ENCODE measurements around the gene FAM227B. TPM values are rescaled to one million over a fixed set of nuclear protein-coding genes. Genes with fewer than 3 reads are reported as not detected.
A peak's percentile ranks its signal among the peaks of the same experiment; 100 is the strongest.

The FAM227B gene
- total and polyA plus RNA-seq, 2 donors (not counting 1 experiment from before 2014, with no cell fraction given) = 2.7 to 9.7 TPM

DNA sequence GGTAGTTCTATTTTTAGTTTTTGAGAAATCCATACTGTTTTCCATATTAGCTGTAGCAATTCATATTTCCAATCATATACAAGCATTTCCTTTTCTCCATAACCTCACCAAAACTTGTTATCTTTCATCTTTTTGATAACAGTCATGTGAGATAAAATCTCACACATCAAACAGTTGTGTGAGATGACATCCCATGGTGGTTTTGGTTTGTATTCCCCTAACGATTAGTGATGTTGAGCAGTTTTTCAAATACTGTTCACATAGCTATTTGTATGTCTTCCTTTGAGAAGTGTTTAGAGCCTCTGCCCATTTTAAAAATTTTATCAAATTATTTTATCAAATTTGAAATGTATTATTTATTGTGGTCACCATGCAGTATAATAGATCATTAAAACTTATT, 50.4 kb downstream of the FAM227B start:
- Histone ChIP-seq H3K4me1 (ENCODE audit: control insufficient read depth, extremely low read depth, insufficient read depth, low read length) (no peaks in the 10 kb centered on the region), H3K36me3 (ENCODE audit: control insufficient read depth, insufficient read depth, low read length) (no peaks in the 10 kb centered on the region)
- DNase-seq (ENCODE audit: low read depth in 2 of 2) = no peak

DNA sequence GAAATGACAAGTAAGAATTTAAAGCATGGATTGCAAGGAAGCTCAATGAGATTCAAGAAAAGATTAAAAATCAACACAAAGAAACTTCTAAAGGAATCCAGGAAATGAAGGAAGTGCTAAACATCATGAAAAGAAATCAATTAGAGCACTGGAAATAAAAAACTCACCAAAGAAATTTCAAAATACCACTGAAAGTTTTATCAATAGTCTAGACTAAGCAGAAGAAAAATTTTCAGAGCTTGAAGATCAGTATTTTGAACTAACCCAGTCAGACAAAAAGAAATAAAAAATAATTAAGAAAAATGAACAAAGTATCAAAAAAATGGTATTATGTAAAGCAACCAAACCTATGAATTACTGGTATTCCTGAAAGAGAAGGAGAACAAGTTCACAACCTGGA, 60.6 kb downstream of the FAM227B start:
- no peak overlapping the region for H3K27ac ChIP-seq (ENCODE audit: insufficient read depth, low read length)
- no peak for TF ChIP-seq EZH2 (IDR thresholded peaks at IDR 0.05; ENCODE audit: low read length, missing control alignments)
- TF ChIP-seq, protein P1, sequence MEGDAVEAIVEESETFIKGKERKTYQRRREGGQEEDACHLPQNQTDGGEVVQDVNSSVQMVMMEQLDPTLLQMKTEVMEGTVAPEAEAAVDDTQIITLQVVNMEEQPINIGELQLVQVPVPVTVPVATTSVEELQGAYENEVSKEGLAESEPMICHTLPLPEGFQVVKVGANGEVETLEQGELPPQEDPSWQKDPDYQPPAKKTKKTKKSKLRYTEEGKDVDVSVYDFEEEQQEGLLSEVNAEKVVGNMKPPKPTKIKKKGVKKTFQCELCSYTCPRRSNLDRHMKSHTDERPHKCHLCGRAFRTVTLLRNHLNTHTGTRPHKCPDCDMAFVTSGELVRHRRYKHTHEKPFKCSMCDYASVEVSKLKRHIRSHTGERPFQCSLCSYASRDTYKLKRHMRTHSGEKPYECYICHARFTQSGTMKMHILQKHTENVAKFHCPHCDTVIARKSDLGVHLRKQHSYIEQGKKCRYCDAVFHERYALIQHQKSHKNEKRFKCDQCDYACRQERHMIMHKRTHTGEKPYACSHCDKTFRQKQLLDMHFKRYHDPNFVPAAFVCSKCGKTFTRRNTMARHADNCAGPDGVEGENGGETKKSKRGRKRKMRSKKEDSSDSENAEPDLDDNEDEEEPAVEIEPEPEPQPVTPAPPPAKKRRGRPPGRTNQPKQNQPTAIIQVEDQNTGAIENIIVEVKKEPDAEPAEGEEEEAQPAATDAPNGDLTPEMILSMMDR (conservative IDR thresholded peaks at IDR 0.05 in 1 of 2, IDR thresholded peaks at IDR 0.05 in 1 of 2; ENCODE audit: low read depth in 1 of 2, low read length in 2 of 2) = no peak

More for the DNA sequence above, 50.4 kb downstream of the FAM227B start:
- H4K20me1 ChIP-seq (ENCODE audit: control insufficient read depth, extremely low read depth, insufficient read depth, low read length) = no peaks in the 10 kb centered on the region
- H3K4me2 ChIP-seq (ENCODE audit: extremely low read depth, insufficient read depth, low read length) = no peak overlapping the region
- no peak overlapping the region for H2AFZ ChIP-seq (ENCODE audit: low read length)
- no peaks in the 10 kb centered on the region for H3K79me2 ChIP-seq (ENCODE audit: control insufficient read depth, insufficient read depth, low read length)
- no peaks in the 10 kb centered on the region for H3K27me3 ChIP-seq (ENCODE audit: control insufficient read depth, insufficient read depth, low read length)
- no peaks in the 10 kb centered on the region for H3K9me3 ChIP-seq (ENCODE audit: control insufficient read depth, insufficient read depth, low read depth, low read length)
- no peak overlapping the region for H3K27ac ChIP-seq (ENCODE audit: insufficient read depth, low read length)
- no peak overlapping the region for H3K4me3 ChIP-seq (replicated peaks in 1 of 4; ENCODE audit: control extremely low read depth in 1 of 4, insufficient read depth in 1 of 4, low read depth in 3 of 4, low read length in 4 of 4)
- no peak overlapping the region for H3K9ac ChIP-seq (ENCODE audit: insufficient read depth, low read length)
- TF ChIP-seq, protein P1 (conservative IDR thresholded peaks at IDR 0.05 in 1 of 2, IDR thresholded peaks at IDR 0.05 in 1 of 2; ENCODE audit: low read depth in 1 of 2, low read length in 2 of 2) = no peak
- TF ChIP-seq EZH2 (IDR thresholded peaks at IDR 0.05; ENCODE audit: low read length, missing control alignments) = no peak

DNA sequence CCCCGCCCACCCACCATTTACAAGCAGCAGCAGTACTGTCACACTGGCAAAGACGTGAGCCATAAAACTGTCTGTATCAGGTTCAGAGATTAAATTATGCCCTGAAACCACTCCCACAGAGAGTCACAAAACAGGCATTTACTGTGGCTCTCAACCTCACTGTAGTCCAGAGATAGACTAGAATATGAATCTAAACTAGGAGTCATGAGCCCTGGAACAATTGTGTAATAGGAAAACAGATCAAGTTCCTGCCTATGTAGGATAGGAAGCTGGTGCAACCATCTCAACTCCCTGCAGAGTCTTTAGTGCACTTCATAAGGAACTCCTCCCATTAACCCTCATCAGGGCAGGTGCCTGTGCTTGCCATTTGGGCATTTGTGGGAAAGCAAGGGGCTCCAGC, 61.7 kb downstream of the FAM227B start:
- TF ChIP-seq, protein P1 (conservative IDR thresholded peaks at IDR 0.05 in 1 of 2, IDR thresholded peaks at IDR 0.05 in 1 of 2; ENCODE audit: low read depth in 1 of 2, low read length in 2 of 2) = no peak
- TF ChIP-seq EZH2 (IDR thresholded peaks at IDR 0.05; ENCODE audit: low read length, missing control alignments) = no peak
- H3K4me3 ChIP-seq (replicated peaks in 1 of 4; ENCODE audit: control extremely low read depth in 1 of 4, insufficient read depth in 1 of 4, low read depth in 3 of 4, low read length in 4 of 4) = no peak overlapping the region
- DNase-seq (ENCODE audit: low read depth in 2 of 2) = peak in 1 of 2 donors; percentile 21
- no peak overlapping the region for H2AFZ ChIP-seq (ENCODE audit: low read length)
- no peaks in the 10 kb centered on the region for H4K20me1 ChIP-seq (ENCODE audit: control insufficient read depth, extremely low read depth, insufficient read depth, low read length)
- H3K9me3 ChIP-seq (ENCODE audit: control insufficient read depth, insufficient read depth, low read depth, low read length) = no peaks in the 10 kb centered on the region
- H3K36me3 ChIP-seq (ENCODE audit: control insufficient read depth, insufficient read depth, low read length) = no peaks in the 10 kb centered on the region
- H3K4me1 ChIP-seq (ENCODE audit: control insufficient read depth, extremely low read depth, insufficient read depth, low read length) = no peaks in the 10 kb centered on the region
- H3K27ac ChIP-seq (ENCODE audit: insufficient read depth, low read length) = no peak overlapping the region
- no peak overlapping the region for H3K4me2 ChIP-seq (ENCODE audit: extremely low read depth, insufficient read depth, low read length)
- no peaks in the 10 kb centered on the region for H3K27me3 ChIP-seq (ENCODE audit: control insufficient read depth, insufficient read depth, low read length)
- no peaks in the 10 kb centered on the region for H3K79me2 ChIP-seq (ENCODE audit: control insufficient read depth, insufficient read depth, low read length)
- no peak overlapping the region for H3K9ac ChIP-seq (ENCODE audit: insufficient read depth, low read length)

More for the DNA sequence above, 60.6 kb downstream of the FAM227B start:
- H3K9me3 ChIP-seq (ENCODE audit: control insufficient read depth, insufficient read depth, low read depth, low read length) = no peaks in the 10 kb centered on the region
- no peaks in the 10 kb centered on the region for H3K27me3 ChIP-seq (ENCODE audit: control insufficient read depth, insufficient read depth, low read length)
- H3K4me3 ChIP-seq (replicated peaks in 1 of 4; ENCODE audit: control extremely low read depth in 1 of 4, insufficient read depth in 1 of 4, low read depth in 3 of 4, low read length in 4 of 4) = no peak overlapping the region
- H3K4me2 ChIP-seq (ENCODE audit: extremely low read depth, insufficient read depth, low read length) = no peak overlapping the region
- H3K36me3 ChIP-seq (ENCODE audit: control insufficient read depth, insufficient read depth, low read length) = no peaks in the 10 kb centered on the region
- H3K4me1 ChIP-seq (ENCODE audit: control insufficient read depth, extremely low read depth, insufficient read depth, low read length) = no peaks in the 10 kb centered on the region
- no peaks in the 10 kb centered on the region for H4K20me1 ChIP-seq (ENCODE audit: control insufficient read depth, extremely low read depth, insufficient read depth, low read length)
- DNase-seq (ENCODE audit: low read depth in 2 of 2) = no peak
- no peaks in the 10 kb centered on the region for H3K79me2 ChIP-seq (ENCODE audit: control insufficient read depth, insufficient read depth, low read length)
- H2AFZ ChIP-seq (ENCODE audit: low read length) = no peak overlapping the region
- H3K9ac ChIP-seq (ENCODE audit: insufficient read depth, low read length) = no peak overlapping the region
